Neural crest cell (in vitro differentiated cells): ENCODE data around the gene ZFP36L1. TPM values are rescaled to one million over a fixed set of nuclear protein-coding genes. Genes with fewer than 3 reads are reported as not detected.

ENCODE experiments used
- DNase-seq: peaks from one replicate; pipeline ENCODE4 v3.0.0; 2021; ENCODE audit warnings: low read depth, mixed read lengths, low spot score
- H3K27ac Mint-ChIP-seq: one replicate; pipeline ENCODE4 v1.8.0; 2021; ENCODE audit warnings: mild to moderate bottlenecking, mixed read lengths; ENCODE audit not compliant: unreplicated experiment
- H3K27me3 Mint-ChIP-seq: 2 replicates; pipeline ENCODE4 v1.8.0; 2021; ENCODE audit warnings: low read depth, mild to moderate bottlenecking, mixed read lengths
- H3K36me3 Mint-ChIP-seq: 2 replicates; pipeline ENCODE4 v1.8.0; 2021; ENCODE audit warnings: low read depth, mild to moderate bottlenecking, mixed read lengths
- H3K4me1 Mint-ChIP-seq: 2 replicates; pipeline ENCODE4 v1.8.0; 2021; ENCODE audit warnings: mixed read lengths
- H3K4me3 Mint-ChIP-seq: one replicate; pipeline ENCODE4 v1.8.0; 2021; ENCODE audit warnings: mild to moderate bottlenecking, mixed read lengths
- H3K9me3 Mint-ChIP-seq: 2 replicates; pipeline ENCODE4 v1.8.0; 2021; ENCODE audit warnings: mixed read lengths
- CTCF ChIP-seq: fragments of 200-600 bp; sonication (generic); conservative IDR thresholded peaks from 2 replicates; pipeline ENCODE4 v1.5.0; 2021; ENCODE audit warnings: antibody characterized with exemption, mild to moderate bottlenecking
- total RNA-seq: library from RNA; stranded (reverse); gene quantifications from 2 replicates; pipeline ENCODE4 v1.2.1, GENCODE V29; 2021

ZFP36L1 gene
- total RNA-seq, 1 donor from 2014 or later: 289 TPM

- peaks cover 49% of the 10 kb centered on the region for H3K4me1 Mint-ChIP-seq
- no peak for TF ChIP-seq CTCF
- no peak for DNase-seq
- no peaks in the 10 kb centered on the region for H3K36me3 Mint-ChIP-seq
- no peaks in the 10 kb centered on the region for H3K9me3 Mint-ChIP-seq
- H3K4me3 Mint-ChIP-seq: no peak overlapping the region
- no peaks in the 10 kb centered on the region for H3K27me3 Mint-ChIP-seq
- no peak overlapping the region for H3K27ac Mint-ChIP-seq
Measured at GRCh38 chr14:68820119-68820518, 27.3 kb upstream of the ZFP36L1 start.

GRCh38 chr14:68819260-68819691 is 26.4 kb upstream of the ZFP36L1 start:
- no peak overlapping the region for H3K27ac Mint-ChIP-seq

GRCh38 chr14:68817506-68818212 is 24.8 kb upstream of the ZFP36L1 start:
- H3K4me1 Mint-ChIP-seq: peaks cover 57% of the 10 kb centered on the region
- H3K4me3 Mint-ChIP-seq: peak overlapping the region; percentile 56
- no peaks in the 10 kb centered on the region for H3K9me3 Mint-ChIP-seq
- no peak for TF ChIP-seq CTCF
- H3K27ac Mint-ChIP-seq: peak overlapping the region; percentile 60
- DNase-seq: no peak
- H3K27me3 Mint-ChIP-seq: no peaks in the 10 kb centered on the region
- H3K36me3 Mint-ChIP-seq: no peaks in the 10 kb centered on the region

More at GRCh38 chr14:68819260-68819691, 26.4 kb upstream of the ZFP36L1 start:
- no peak overlapping the region for H3K4me3 Mint-ChIP-seq
- H3K4me1 Mint-ChIP-seq: peaks cover 52% of the 10 kb centered on the region
- no peak for TF ChIP-seq CTCF
- H3K27me3 Mint-ChIP-seq: no peaks in the 10 kb centered on the region
- DNase-seq: no peak
- H3K9me3 Mint-ChIP-seq: no peaks in the 10 kb centered on the region
- no peaks in the 10 kb centered on the region for H3K36me3 Mint-ChIP-seq

- Mint-ChIP-seq H3K27ac (peak overlapping the region; percentile 60), H3K4me1 (peaks cover 57% of the 10 kb centered on the region), H3K36me3 (no peaks in the 10 kb centered on the region), H3K27me3 (no peaks in the 10 kb centered on the region), H3K9me3 (no peaks in the 10 kb centered on the region), H3K4me3 (peak overlapping the region; percentile 56)
- no peak for DNase-seq
- no peak for TF ChIP-seq CTCF
Measured at GRCh38 chr14:68816943-68817430, 24.1 kb upstream of the ZFP36L1 start.

- no peaks in the 10 kb centered on the region for H3K36me3 Mint-ChIP-seq
- peaks cover 57% of the 10 kb centered on the region for H3K4me1 Mint-ChIP-seq
- H3K4me3 Mint-ChIP-seq: peak overlapping the region; percentile 56
- H3K27ac Mint-ChIP-seq: peak overlapping the region; percentile 73
- TF ChIP-seq CTCF: peak; percentile 99
- DNase-seq: peak; percentile 99
- no peaks in the 10 kb centered on the region for H3K27me3 Mint-ChIP-seq
- no peaks in the 10 kb centered on the region for H3K9me3 Mint-ChIP-seq
Measured at GRCh38 chr14:68816183-68816942, 23.5 kb upstream of the ZFP36L1 start.
